Right lobe of liver (tissue), 6 donors: ENCODE results near the gene SULT1B1. TPM values are rescaled to one million over a fixed set of nuclear protein-coding genes. Genes with fewer than 3 reads are reported as not detected.
A peak's percentile ranks its signal among the peaks of the same experiment; 100 is the strongest.

Experiments used
- ATAC-seq, 4 donors: fragments of 200-7000 bp; cut with Tn5 transposase; one replicate each; pipeline ENCODE4 v1.9.1; 2020; ENCODE audit warnings: mild to moderate bottlenecking in 4 of 4, moderate library complexity in 4 of 4
- DNase-seq, 3 donors: peaks; one replicate each; pipeline ENCODE4 v3.0.0-alpha.2; 2020
- H3K27ac ChIP-seq, 3 donors: fragments of 200-600 bp; one replicate each; pipeline ENCODE4 v1.8.0; 2022
- H3K27me3 ChIP-seq, 2 donors: fragments of 200-600 bp; one replicate each; pipeline ENCODE4 v1.8.0; 2022
- H3K36me3 ChIP-seq, 4 donors: fragments of 200-600 bp; sonication (generic) in 1 of 4; one replicate each; pipeline versions ENCODE4 v1.5.1 to v1.8.0; 2017 to 2022; ENCODE audit warnings: control low read depth in 1 of 4
- H3K4me1 ChIP-seq, 4 donors: fragments of 200-600 bp; sonication (generic) in 1 of 4; one replicate each; pipeline versions ENCODE4 v1.5.1 to v1.8.0; 2017 to 2022; ENCODE audit warnings: control low read depth in 1 of 4
- H3K4me3 ChIP-seq, 3 donors: fragments of 200-600 bp; one replicate each; pipeline ENCODE4 v1.8.0; 2022
- H3K9me3 ChIP-seq, 4 donors: fragments of 200-600 bp; sonication (generic) in 1 of 4; one replicate each; pipeline versions ENCODE4 v1.5.1 to v1.8.0; 2017 to 2022; ENCODE audit warnings: control low read depth in 1 of 4
- POLR2A ChIP-seq: fragments of 450-650 bp; IDR thresholded peaks from one replicate; pipeline ENCODE4 v1.6.1; 2017; ENCODE audit warnings: antibody characterized with exemption, mild to moderate bottlenecking
- WGBS: methylation state at CpG from one replicate; pipeline ENCODE4 v1.1.6; 2018; ENCODE audit warnings: low coverage, low lambda C conversion rate; ENCODE audit not compliant: insufficient coverage; ENCODE audit errors: missing lambda C conversion rate; 5-methylcytosine and 5-hydroxymethylcytosine counted together
- intact Hi-C, 2 donors: fragments of 100-400 bp; cut with DNase I; formaldehyde crosslinking; loops; one replicate each; pipeline versions ENCODE4 v1.11.2 to v1.14.1; 2022
- total RNA-seq, 6 experiments: library from RNA; depleted of rRNA in 2 of 6; stranded (reverse); fragments of >200 nt in 2 of 6; fragmentation: NEBNext Ultra II Directional in 3 of 6; extraction: Animal tissue kit (Norgen Biotek cat#: 25700) in 3 of 6; gene quantifications; one replicate each; pipeline versions ENCODE4 v1.1.0 to v1.2.4, GENCODE V29; 2016 to 2023
- TF ChIP-seq, protein P1 (sequence below), 4 donors: fragments of 200-600 bp in 3 of 4; fragments of 450-650 bp in 1 of 4; IDR thresholded peaks; one replicate each; pipeline versions ENCODE4 v1.5.1 to v1.8.0; 2016 to 2022; ENCODE audit warnings: antibody characterized with exemption in 4 of 4, mild to moderate bottlenecking in 2 of 4
- donor health status: DM: no; HTN: yes; CAD: no.
- donor health status: DM: no; HTN: no; CAD: no.
- donor health status: DM: no; HTN: no; CAD: no.
- donor health status: DM: no; HTN: yes; CAD: no.
- donor health status: DM: no; HTN: yes; CAD: no.

Gene SULT1B1
- total RNA-seq, 6 experiments from 2014 or later, result 10.0 to 66.3 (median 31.4) TPM

DNA sequence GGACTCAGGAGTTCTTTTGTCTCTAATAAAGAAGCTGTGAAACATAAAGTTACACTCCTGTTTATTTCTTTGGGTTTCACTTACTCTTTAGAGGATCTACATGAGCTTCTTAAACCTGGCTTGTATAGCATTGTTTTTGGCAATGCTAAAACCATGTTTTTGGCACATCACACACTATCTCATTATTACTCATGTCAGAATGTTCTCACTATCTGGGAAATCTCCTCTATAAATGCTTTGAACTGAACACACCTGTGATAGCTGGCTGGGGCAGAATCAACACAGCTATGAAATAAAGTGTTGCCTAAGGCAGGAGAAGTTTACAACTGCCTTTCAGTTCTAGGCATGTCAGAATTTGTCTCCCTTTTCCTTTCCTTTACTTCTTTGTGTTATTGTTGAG is 52.6 kb downstream of the SULT1B1 start:
- no peak for TF ChIP-seq POLR2A
- TF ChIP-seq, protein P1, sequence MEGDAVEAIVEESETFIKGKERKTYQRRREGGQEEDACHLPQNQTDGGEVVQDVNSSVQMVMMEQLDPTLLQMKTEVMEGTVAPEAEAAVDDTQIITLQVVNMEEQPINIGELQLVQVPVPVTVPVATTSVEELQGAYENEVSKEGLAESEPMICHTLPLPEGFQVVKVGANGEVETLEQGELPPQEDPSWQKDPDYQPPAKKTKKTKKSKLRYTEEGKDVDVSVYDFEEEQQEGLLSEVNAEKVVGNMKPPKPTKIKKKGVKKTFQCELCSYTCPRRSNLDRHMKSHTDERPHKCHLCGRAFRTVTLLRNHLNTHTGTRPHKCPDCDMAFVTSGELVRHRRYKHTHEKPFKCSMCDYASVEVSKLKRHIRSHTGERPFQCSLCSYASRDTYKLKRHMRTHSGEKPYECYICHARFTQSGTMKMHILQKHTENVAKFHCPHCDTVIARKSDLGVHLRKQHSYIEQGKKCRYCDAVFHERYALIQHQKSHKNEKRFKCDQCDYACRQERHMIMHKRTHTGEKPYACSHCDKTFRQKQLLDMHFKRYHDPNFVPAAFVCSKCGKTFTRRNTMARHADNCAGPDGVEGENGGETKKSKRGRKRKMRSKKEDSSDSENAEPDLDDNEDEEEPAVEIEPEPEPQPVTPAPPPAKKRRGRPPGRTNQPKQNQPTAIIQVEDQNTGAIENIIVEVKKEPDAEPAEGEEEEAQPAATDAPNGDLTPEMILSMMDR (IDR thresholded peaks at IDR 0.05), result no peak
- Histone ChIP-seq H3K9me3 (no peaks in the 10 kb centered on the region), H3K36me3 (no peaks in the 10 kb centered on the region), H3K27ac (no peak overlapping the region), H3K4me1 (peaks cover 0 to 14% (median 6%) of the 10 kb centered on the region in 4 donors), H3K27me3 (no peaks in the 10 kb centered on the region), H3K4me3 (no peak overlapping the region)
- no peak for DNase-seq
- intact Hi-C loops, result no loop called here
- peak; percentile 46 to 68 (median 56) for ATAC-seq

DNA sequence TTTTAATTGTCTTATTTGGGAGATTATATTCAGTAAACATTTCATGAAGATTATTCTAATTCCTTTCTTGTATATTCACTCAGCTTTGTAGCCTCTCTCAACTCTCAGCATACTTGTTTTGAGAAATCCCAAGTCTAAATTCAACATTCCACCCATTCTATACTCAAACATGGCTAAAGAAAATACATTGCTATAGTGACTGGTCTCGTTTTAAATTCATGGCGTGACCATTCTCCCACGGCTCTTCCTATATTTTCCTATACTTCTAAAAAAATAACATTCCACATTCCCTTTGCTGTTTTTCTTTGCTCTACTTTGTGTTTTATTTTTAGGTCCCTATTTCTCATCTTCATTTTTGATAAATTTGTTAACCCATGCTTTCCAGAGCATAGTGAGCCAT is 58.2 kb downstream of the SULT1B1 start:
- TF ChIP-seq, protein P1 (IDR thresholded peaks at IDR 0.05), result no peak
- no peak for TF ChIP-seq POLR2A
- intact Hi-C loops, result no loop called here
- ATAC-seq (no peak), DNase-seq (no peak)
- Histone ChIP-seq H3K27ac (no peak overlapping the region), H3K4me3 (no peak overlapping the region), H3K9me3 (no peaks in the 10 kb centered on the region), H3K36me3 (no peaks in the 10 kb centered on the region), H3K4me1 (no peaks in the 10 kb centered on the region), H3K27me3 (no peaks in the 10 kb centered on the region)
- WGBS, result 77% methylated on average over 3 of the region's 3 CpGs

DNA sequence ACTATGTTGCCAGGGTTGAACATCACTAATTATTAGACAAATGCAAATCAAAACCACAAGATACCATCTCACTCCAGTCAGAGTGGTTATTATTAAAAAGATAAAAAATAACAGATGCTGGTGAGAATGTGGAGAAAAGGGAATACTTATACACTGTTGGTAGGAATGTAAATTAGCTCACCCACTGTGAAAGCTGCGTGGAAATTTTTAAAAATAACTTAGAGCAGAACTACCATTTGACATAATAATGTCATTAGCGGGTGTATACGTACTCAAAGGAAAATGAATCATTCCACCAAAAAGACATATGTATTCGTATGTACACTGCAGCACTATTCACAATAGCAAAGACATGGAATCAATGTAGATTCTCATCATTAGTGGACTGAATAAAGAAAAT is 58.7 kb downstream of the SULT1B1 start:
- 82% methylated on average over 4 of the region's 4 CpGs for WGBS
- no peaks in the 10 kb centered on the region for H3K4me1 ChIP-seq
- DNase-seq, result no peak
- H3K36me3 ChIP-seq, result no peaks in the 10 kb centered on the region
- ATAC-seq, result no peak
- TF ChIP-seq, protein P1 (IDR thresholded peaks at IDR 0.05), result no peak
- H3K27me3 ChIP-seq, result no peaks in the 10 kb centered on the region
- H3K27ac ChIP-seq, result no peak overlapping the region
- no peaks in the 10 kb centered on the region for H3K9me3 ChIP-seq
- intact Hi-C loops, result no loop called here
- H3K4me3 ChIP-seq, result no peak overlapping the region

DNA sequence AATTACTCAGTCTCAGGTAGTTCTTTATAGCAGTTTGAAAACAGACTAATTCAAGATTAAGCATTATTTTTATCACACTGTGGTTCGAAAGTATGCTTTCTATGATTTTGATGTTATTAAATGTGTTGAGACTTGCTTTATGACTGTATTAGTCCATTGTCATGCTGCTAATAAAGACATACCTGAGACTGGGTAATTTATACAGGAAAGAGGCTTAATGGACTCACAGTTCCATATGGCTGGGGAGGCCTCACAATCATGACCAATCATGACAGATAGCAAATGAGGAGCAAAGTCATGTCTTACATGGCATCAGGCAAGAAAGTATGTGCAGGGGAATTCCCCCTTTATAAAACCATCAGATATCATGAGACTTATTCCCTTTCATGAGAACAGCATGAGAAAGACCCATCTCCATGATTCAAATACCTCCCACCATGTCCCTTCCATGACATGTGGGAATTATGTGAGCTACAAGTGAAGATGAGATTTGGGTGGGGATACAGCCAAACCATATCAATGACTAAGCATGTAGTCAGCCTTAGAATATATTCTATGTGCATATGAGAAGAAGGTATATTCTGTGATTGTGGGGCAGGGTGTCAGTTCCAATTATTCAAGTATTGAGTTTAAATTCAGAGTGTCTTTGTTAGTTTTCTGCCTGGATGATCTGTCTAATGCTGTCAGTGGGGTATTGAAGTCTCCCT is 62.7 kb downstream of the SULT1B1 start:
- 88% methylated on average over 1 of the region's 1 CpG for WGBS
- intact Hi-C loops, result no loop called here

More for the DNA sequence above, 62.7 kb downstream of the SULT1B1 start:
- DNase-seq, result no peak
- Histone ChIP-seq H3K9me3 (no peaks in the 10 kb centered on the region), H3K4me1 (no peaks in the 10 kb centered on the region), H3K27ac (no peak overlapping the region), H3K27me3 (no peaks in the 10 kb centered on the region), H3K4me3 (no peak overlapping the region), H3K36me3 (no peaks in the 10 kb centered on the region)
- TF ChIP-seq, protein P1 (IDR thresholded peaks at IDR 0.05), result no peak
- TF ChIP-seq POLR2A, result no peak
- ATAC-seq, result no peak
